Measurements from ENCODE around the gene RDH16. TPM values are rescaled to one million over a fixed set of nuclear protein-coding genes. Genes with fewer than 3 reads are reported as not detected.
"Not testable (repeated sequence)": the region's sequence is repeated elsewhere in the genome, so short reads cannot be mapped to it uniquely, and the experiment has no call there.

RDH16 gene
- total RNA-seq, 1 experiment from 2014 or later, result not detected

DNA sequence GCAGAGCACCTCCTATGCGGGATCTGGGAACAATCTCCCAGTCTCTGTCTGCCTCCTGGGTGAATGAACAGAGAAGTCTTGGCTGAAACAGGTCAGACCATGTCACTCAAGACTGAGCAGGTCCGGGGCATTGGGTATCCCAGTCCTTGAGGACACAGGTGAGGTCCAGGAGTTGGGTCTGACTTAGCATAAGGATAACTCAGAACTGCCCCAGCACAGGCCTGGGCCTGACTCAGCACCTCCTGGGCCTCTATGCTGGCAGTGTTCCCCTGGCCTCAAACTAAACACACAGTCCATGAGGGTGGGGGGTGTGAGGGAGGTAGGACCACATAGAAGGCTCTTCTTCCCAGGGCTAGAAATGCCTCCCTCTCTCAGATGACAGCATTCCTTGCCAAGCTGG lies 21.7 kb downstream of the RDH16 start:
- in situ Hi-C loops (cut with HindIII; ENCODE audit: low pct_unique_long_range_greater_than_20kb, low sequenced_read_pairs), result no loop called here
- no peak for DNase-seq (ENCODE audit: low read depth)

DNA sequence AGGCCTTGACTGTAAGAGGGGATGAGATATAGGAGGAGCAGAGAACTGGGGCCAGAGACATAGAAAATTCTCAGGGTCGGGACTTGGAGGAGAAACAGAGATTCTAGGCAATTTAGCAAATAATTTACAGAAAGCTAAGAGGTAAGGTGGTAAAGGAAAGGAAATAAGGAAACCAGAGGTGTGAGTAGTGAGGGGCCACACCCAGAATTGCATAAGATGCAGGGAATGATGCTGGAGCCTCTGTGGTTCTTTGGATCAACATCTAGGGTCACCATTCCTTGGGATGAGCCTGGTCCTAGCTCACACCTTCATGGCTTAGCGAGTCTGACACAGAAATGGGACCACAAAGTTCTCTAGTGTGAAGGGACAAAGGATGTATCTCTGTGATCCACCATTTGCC lies 22.3 kb downstream of the RDH16 start:
- in situ Hi-C loops (cut with HindIII; ENCODE audit: low pct_unique_long_range_greater_than_20kb, low sequenced_read_pairs), result no loop called here
- DNase-seq (ENCODE audit: low read depth), result no peak

DNA sequence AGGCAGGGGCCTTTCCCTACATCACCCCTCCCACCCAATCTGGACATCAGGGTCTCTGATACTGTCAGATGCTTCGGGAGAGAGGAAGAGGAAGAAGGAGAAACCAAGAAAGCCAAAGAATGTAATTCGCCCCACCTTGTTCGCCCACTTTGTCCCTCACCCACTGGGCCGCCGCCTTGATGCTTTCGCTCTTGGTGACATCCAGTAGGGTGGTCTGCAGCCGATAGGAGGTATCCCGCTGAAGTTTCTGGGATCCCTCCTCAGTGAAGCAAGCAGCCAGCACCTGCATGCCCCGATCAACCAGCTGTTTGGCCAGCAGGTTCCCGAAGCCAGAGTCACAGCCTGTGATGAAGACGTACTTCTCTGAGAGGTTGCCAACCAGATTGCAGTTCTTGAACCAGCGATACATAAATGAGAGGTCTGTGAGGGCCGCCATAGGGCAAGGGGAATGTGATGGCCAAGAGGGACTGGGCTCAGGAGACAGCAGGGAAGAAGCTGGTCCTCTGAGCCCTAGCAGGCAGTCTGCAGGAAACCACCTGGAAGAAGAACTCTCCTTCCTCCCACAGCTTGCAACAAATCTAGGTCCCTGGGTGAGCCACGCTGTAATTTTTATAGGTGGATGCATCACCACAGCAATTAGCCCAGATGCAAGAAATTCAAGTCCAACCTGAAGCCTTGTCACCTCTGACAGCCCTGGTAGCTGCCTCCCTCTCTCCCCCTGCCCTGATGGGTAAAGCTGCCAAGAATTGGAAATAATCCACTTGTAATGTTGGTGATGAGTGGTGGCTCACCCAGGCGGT lies 23.4 kb downstream of the RDH16 start, which contains the start of gene SDR9C7:
SDR9C7 (minus strand) TSS at position 583 of the 800 bp plus-strand sequence; CDS start at position 436, 147 bp downstream.
- DNase-seq (ENCODE audit: low read depth), result no peak
- in situ Hi-C loops (cut with HindIII; ENCODE audit: low pct_unique_long_range_greater_than_20kb, low sequenced_read_pairs), result no loop called here

DNA sequence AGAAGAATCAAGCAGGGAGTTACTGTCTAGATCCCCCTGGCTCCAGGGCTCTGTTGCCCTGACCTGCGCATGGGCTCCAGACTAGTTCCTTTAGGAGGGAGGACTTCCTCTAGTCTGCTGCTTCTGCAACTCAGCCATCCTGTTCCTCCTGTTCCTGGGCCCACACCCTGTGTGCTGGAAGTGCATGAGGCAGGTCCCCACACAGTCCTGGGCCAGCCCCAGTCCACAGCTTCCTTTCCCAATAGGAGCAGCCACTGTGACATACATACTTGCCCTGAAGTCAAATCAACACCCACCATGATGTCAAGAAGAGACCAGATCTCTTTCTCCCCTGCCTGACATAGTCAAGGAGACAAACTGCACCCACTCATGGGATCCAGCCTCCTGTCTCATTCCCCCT lies 24.5 kb downstream of the RDH16 start:
- in situ Hi-C loops (cut with HindIII; ENCODE audit: low pct_unique_long_range_greater_than_20kb, low sequenced_read_pairs), result no loop called here
- DNase-seq (ENCODE audit: low read depth), result no peak

DNA sequence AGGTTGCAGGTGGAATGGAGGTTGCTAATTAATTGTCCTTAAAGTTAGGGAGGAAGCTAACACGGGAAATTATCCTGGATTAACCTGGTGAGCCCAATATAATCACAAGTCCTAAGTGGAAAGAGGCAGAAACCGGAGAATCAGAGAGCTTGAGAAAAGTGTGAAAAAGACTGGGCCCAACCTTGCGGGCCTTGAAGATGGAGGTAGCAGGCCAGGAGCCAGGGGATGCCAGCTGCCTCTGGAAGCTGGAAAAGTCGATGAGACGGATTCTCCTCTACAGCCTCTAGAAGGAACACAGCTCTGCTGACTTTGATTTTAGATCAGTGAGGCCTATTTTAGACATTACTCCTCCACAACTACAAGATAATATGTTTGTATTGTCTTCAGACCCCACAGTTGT lies 25.3 kb downstream of the RDH16 start:
- in situ Hi-C loops (cut with HindIII; ENCODE audit: low pct_unique_long_range_greater_than_20kb, low sequenced_read_pairs), result no loop called here

DNA sequence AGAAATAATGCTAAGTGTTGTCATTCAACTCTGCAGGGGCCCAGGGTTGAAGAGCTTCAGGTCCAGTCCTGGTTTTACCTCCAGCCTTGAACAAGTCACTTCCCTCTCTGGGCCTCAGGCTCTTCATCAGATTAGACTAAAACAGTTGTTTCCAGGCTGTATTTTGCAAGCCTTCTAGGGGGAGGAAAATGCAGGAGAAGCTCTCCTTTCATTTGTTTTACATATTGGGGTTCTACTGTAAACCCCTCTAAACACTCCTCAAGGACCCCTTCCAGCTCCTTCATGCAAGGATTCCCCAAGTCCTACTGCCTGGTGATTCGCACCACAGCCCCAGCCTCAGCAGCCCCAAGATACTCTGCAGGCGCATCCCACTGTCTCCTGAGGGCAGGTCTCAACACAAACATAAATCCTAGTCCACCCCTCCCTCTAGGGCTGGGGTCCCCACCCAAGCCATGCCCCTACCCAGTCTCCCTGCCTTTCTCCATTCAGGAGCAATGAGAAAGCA lies 25.9 kb downstream of the RDH16 start:
- in situ Hi-C loops (cut with HindIII; ENCODE audit: low pct_unique_long_range_greater_than_20kb, low sequenced_read_pairs), result no loop called here
- DNase-seq (ENCODE audit: low read depth), result no peak

More for the DNA sequence above, 25.3 kb downstream of the RDH16 start:
- DNase-seq (ENCODE audit: low read depth), result no peak

DNA sequence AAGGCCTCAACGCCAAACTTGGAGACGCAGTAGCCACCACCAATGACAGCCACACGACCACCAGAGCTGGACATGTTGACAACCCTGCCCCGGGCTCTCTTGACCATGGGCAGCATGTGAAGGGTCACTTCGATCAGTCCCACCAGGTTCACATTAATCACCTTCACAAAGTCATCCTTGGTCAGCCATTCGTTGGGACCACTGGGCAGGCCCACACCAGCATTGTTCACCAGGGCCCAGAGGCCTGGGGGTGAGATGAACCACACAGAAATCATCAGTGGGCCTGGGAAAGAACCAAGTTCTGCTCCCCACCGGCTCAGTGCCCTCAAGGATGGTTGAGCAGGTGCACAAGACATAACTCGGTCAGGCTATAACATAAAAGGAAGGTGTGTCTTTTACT lies 27.2 kb downstream of the RDH16 start:
- DNase-seq (ENCODE audit: low read depth), result no peak
- in situ Hi-C loops (cut with HindIII; ENCODE audit: low pct_unique_long_range_greater_than_20kb, low sequenced_read_pairs), result no loop called here

DNA sequence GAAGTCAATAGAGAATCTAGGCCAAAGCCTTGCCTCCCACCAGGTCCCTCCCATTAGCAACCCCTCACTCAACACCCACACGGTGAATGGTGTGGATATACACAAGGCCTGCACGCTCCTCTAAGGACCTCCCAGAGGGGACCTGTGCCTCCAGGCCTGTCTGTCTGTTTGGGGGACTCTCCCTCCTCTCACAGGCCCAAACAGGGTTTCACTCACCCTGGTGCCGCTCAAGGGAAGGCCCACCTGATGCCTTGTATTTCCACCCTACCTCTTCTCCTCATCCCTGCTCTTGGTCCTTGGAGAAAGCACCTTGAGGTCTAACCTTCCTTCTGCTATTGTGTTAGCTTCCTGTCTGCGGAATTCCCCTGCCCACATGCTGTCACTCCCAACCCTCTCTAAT lies 27.6 kb downstream of the RDH16 start:
- in situ Hi-C loops (cut with HindIII; ENCODE audit: low pct_unique_long_range_greater_than_20kb, low sequenced_read_pairs), result no loop called here
- DNase-seq (ENCODE audit: low read depth), result no peak

DNA sequence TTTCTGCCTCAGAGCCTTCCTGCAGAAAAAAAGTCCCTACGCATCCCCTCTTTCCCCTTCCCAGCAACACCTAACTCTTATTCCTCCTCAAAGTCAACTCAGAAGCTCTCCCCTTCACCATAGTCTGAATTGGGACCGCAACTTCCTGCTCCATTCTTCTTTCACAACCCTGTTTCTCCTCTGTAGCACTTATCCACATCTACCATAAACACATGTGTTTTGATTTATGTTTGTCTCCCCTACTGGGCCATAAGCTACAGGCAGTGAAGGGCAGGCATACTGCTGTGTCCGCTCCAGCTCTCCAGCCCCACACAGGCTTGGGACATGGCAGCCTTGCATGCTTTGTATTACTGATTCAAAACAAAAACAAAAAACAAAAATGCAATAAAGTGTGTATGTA lies 29.1 kb downstream of the RDH16 start:
- in situ Hi-C loops (cut with HindIII; ENCODE audit: low pct_unique_long_range_greater_than_20kb, low sequenced_read_pairs), result no loop called here
- no peak for DNase-seq (ENCODE audit: low read depth)

DNA sequence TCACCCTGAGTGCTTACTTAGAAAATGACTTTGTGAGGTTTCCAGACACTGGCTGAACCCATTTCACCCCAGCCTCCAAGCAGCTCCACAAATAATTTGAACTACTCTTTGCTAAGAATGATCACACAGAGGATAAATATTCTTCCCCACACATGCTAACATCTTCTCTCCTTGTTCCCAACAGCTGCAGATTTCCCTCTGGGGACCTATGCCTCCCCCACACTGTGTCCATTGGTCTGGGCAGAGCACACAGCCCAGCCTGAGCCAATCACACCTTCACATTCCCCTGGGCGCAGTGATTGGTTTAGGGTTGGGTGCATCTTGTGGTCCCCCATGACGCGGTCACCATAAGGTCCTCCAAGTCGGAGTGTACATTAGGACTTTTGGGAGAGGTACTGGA lies 30.1 kb downstream of the RDH16 start:
- in situ Hi-C loops (cut with HindIII; ENCODE audit: low pct_unique_long_range_greater_than_20kb, low sequenced_read_pairs), result no loop called here
- DNase-seq (ENCODE audit: low read depth), result no peak

DNA sequence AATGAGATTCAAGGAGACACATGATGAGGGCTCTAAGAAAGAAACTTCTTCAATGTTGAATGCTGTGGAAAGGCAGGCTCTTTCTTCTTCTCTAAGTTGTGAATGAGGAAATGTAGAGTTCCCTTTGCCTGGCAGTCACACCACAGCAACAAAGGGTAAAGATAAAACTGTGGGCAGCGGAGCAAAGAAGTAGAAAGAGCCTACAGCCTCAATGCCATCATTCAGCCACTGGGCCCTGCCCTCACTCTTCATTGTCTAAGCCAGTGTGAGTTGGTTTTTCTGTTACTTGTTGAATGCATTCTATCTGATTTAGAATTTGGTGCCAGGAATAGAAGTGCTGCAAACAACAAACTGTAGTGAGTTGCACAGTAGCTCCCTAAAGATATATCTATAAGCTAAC lies 35.4 kb downstream of the RDH16 start:
- in situ Hi-C loops (cut with HindIII; ENCODE audit: low pct_unique_long_range_greater_than_20kb, low sequenced_read_pairs), result no loop called here
- no peak for DNase-seq (ENCODE audit: low read depth)

DNA sequence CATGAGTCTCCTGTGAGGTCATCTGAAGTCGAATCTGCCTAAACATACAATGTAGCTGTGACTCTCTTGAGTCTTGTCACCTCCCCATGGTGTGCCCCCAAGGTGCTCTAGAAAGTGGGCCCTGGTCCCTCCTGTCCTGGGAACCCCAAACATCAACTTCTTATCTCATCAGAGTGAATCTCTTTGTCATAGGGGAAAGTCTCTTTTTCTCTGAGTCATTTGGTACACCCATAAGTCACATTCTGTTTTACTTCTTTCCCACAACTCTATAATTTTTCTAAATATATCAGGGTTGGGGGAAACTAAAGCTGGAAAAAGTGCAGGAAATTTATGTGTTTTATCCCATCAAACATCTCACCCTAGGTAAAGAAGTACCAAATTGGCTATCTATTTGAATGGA lies 36.1 kb downstream of the RDH16 start:
- in situ Hi-C loops (cut with HindIII; ENCODE audit: low pct_unique_long_range_greater_than_20kb, low sequenced_read_pairs), result no loop called here
- DNase-seq (ENCODE audit: low read depth), result no peak

DNA sequence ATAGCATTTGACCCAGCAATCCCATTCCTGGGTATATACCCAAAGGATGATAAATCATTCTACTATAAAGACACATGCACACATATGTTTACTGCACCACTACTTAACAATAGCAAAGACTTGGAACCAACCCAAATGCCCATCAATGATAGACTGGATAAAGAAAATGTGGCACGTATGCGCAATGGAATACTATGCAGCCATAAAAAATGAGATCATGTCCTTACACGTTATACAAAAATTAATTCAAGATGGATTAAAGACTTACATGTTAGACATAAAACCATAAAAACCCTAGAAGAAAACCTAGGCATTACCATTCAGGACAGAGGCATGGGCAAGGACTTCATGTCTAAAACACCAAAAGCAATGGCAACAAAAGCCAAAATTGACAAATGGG lies 39.3 kb downstream of the RDH16 start:
- in situ Hi-C loops (cut with HindIII; ENCODE audit: low pct_unique_long_range_greater_than_20kb, low sequenced_read_pairs); DNase-seq (ENCODE audit: low read depth): not testable (repeated sequence)

DNA sequence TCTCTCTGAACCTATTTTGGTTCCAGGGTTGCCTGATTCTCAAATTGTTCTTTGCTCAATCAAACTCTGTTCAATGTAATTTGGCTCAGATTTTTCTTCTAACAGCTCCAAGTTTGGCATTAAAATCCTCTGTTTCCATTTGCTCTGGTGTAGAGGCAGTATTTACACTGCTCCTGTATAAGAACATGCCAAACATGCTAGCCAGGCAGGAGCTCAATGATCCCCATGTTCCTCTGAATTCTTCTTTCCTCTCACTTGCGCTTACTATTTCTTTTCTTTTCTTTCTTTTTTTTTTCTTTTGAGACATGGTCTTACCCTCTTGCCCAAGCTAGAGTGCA lies 40.4 kb downstream of the RDH16 start:
- in situ Hi-C loops (cut with HindIII; ENCODE audit: low pct_unique_long_range_greater_than_20kb, low sequenced_read_pairs), result no loop called here
- no peak for DNase-seq (ENCODE audit: low read depth)

DNA sequence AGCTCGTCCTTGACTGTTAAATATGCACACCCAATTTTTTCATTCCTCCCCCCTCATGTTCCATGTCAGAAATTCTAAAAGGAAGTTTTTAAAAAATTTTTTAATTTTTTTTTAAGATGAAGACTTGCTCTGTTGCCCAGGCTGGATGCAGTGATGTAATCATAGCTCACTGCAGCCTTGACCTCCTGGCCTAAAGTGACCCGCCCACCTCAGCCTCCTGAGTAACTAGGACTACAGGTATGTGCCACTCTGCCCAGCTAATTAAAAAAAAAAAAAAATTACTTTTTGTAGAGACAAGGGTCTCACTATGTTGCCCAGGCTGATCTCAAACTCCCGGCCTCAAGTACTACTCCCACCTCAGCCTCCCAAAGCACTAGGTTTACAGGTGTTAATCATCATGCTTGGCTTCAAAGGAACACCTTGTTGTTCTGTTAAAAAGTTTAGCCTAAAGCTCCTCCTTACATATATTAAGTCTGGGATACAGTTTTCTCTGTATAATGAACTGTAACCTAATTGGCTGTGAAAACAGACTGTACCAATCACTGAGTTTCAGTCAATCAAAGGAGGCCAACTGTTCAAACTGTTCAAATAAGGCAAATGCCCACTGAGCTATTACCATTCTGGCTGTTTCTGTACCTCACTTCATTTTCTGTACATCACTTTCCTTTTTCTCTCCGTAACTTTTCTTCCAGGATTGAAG lies 41.0 kb downstream of the RDH16 start:
- no peak for DNase-seq (ENCODE audit: low read depth)
- in situ Hi-C loops (cut with HindIII; ENCODE audit: low pct_unique_long_range_greater_than_20kb, low sequenced_read_pairs), result no loop called here

DNA sequence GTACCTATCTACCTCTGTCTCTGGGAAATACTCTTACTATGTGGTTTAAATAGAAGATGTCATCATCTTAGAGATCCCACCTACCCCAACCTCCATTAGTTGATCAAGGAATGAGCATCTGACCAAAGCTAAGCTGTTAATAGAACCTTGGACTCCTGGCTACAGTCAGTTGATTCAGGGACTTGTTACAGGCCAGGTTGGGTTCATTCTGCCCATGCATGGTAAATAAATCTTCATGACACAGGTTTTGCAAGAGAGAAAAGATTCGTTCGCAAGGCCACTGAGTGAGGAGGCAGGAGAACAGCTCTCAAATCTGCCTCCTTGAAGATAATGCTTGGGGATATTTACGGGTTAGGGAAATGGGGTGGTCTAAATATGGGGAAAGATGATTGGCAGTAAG lies 42.7 kb downstream of the RDH16 start:
- in situ Hi-C loops (cut with HindIII; ENCODE audit: low pct_unique_long_range_greater_than_20kb, low sequenced_read_pairs), result no loop called here
- no peak for DNase-seq (ENCODE audit: low read depth)

DNA sequence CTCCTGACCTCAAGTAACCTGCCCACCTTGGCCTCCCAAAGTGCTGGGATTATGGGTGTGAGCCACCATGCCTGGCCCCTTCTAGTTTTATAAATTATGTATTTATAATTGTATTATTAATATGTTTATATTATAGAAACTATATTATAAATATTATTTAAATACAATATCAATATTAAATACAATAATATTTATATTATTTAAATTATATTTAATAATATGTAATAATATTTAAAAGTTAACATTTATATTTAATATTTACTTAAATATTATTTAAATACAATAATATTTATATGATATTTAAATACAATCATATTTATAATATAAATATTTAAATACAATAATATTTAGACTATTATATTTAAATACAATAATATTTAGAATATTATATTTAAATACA lies 43.2 kb downstream of the RDH16 start:
- no peak for DNase-seq (ENCODE audit: low read depth)
- in situ Hi-C loops (cut with HindIII; ENCODE audit: low pct_unique_long_range_greater_than_20kb, low sequenced_read_pairs), result no loop called here

DNA sequence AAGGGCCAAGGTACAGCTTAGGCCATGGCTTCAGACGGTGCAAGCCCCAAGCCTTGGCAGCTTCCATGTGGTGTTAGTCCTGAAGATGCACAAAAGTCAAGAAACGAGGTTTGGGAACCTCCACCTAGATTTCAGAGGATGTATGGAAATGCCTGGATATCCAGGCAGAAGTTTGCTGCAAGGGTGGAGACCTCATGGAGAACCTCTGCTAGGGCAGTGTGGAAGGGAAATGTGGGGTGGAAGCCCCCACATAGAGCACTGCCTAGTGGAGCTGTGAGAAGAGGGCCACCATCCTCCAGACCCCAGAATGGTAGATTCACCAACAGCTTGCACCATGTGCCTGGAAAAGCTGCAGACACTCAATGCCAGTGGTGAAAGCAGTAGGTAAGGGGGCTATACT lies 48.0 kb downstream of the RDH16 start:
- not testable (repeated sequence) for DNase-seq (ENCODE audit: low read depth)

DNA sequence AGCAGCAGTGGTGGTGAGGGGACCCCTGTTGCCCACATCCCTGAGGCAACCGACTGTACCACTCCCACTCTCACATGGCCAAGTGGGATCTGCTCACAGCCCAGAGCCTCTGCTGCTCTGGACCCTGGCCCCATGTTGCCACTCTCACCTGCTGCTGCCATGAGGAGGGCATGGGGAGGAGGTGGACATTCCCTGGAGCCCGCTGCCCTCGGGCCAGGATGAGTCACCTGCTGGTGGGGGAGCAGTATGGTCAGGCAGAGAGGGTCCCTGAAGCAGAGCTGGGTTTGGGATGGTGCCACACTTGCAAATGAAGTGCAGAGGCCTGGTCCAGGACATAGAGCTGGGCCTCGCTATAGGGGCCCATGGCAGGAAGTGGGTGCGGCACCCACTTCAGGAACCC lies 49.3 kb downstream of the RDH16 start:
- in situ Hi-C loops (cut with HindIII; ENCODE audit: low pct_unique_long_range_greater_than_20kb, low sequenced_read_pairs), result no loop called here
- DNase-seq (ENCODE audit: low read depth), result no peak

More for the DNA sequence above, 48.0 kb downstream of the RDH16 start:
- in situ Hi-C loops (cut with HindIII; ENCODE audit: low pct_unique_long_range_greater_than_20kb, low sequenced_read_pairs), result not testable (repeated sequence)

DNA sequence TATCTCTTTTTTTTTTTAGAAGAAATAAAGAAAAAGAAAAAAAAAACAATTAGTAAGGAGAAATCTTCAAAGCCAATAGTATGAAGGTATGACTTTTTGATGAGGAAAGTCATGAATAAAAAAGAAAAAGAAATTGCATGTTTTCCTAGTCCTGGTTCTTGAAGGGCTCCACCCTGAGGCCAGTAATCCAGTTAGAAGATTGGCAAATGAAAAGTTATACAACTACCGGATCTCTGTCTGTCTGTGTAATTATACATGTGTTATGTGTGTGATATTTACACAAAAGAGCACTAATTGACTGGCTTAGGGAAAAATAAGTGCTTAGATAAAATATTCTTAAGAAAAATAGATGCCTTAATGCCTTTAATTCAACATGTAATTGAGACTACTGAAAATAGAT lies 51.6 kb downstream of the RDH16 start:
- DNase-seq (ENCODE audit: low read depth), result no peak
- in situ Hi-C loops (cut with HindIII; ENCODE audit: low pct_unique_long_range_greater_than_20kb, low sequenced_read_pairs), result no loop called here
